ENCODE results near the gene PNPLA2. TPM values are rescaled to one million over a fixed set of nuclear protein-coding genes. Genes with fewer than 3 reads are reported as not detected.

PNPLA2 gene
- total and polyA plus RNA-seq, 2 of the 8 experiments (the other 6 are each of a cell fraction or from before 2014, with no cell fraction given), result 30.9 to 62.1 TPM

- Histone ChIP-seq H2BK15ac (ENCODE audit: low read length) (no peak overlapping the region), H3K79me1 (ENCODE audit: low read depth, low read length) (no peaks in the 10 kb centered on the region), H3K14ac (ENCODE audit: insufficient read length) (no peak overlapping the region), H3K23me2 (ENCODE audit: low read depth, low read length) (no peaks in the 10 kb centered on the region), H3K23ac (ENCODE audit: insufficient read length) (no peak overlapping the region), H4K20me1 (replicated peaks in 1 of 2; ENCODE audit: control insufficient read depth in 1 of 2, insufficient read depth in 2 of 2, low read length in 2 of 2) (peaks cover 13 to 34% of the 10 kb centered on the region in 2 experiments), H3K4me2 (ENCODE audit: insufficient read depth in 1 of 2, low read depth in 2 of 2, low read length in 2 of 2) (no peak overlapping the region), H4K8ac (ENCODE audit: extremely low read depth, insufficient read depth, low read length) (no peak overlapping the region), H3K79me2 (ENCODE audit: control insufficient read depth in 1 of 2, insufficient read depth in 2 of 2, low read length in 2 of 2) (no peaks in the 10 kb centered on the region), H3K9ac (replicated peaks in 1 of 4; ENCODE audit: extremely low read depth in 1 of 4, low read depth in 3 of 4, low read length in 3 of 4) (no peak overlapping the region), H3K18ac (ENCODE audit: extremely low read depth, low read length) (no peak overlapping the region), H2BK5ac (ENCODE audit: low read depth, low read length) (no peak overlapping the region), H4K91ac (replicated peaks; ENCODE audit: insufficient read length, low read length) (no peak overlapping the region), H2AK5ac (ENCODE audit: low read depth, low read length) (no peak overlapping the region), H2BK12ac (ENCODE audit: low read depth, low read length) (no peak overlapping the region; the same call in 1 of the 2 replicates), H3K4ac (replicated peaks; ENCODE audit: insufficient read length, low read depth, low read length) (no peak overlapping the region), H3K56ac (replicated peaks; ENCODE audit: insufficient read length, low read depth, low read length) (no peak overlapping the region), H2AFZ (ENCODE audit: low read length) (no peak overlapping the region), H3K27ac (ENCODE audit: low read depth, low read length) (no peak overlapping the region), H2BK20ac (ENCODE audit: low read length) (no peak overlapping the region), H3K36me3 (ENCODE audit: control insufficient read depth in 2 of 4, insufficient read depth in 4 of 4, low read length in 3 of 4) (peaks cover 0 to 4% (median 0%) of the 10 kb centered on the region in 4 experiments; a peak in 3 of 8 replicates), H2BK120ac (replicated peaks; ENCODE audit: low read depth, low read length) (no peak overlapping the region), H3K4me1 (replicated peaks in 1 of 4; ENCODE audit: control insufficient read depth in 3 of 4, insufficient read depth in 4 of 4, low read length in 3 of 4) (peaks cover 0 to 16% (median 9%) of the 10 kb centered on the region in 4 experiments; a peak in 5 of 7 replicates), H3K9me3 (ENCODE audit: insufficient read depth in 2 of 2, low read depth in 1 of 2, low read length in 1 of 2) (no peaks in the 10 kb centered on the region), H3K27me3 (replicated peaks in 1 of 4; ENCODE audit: control insufficient read depth in 3 of 4, extremely low read depth in 1 of 4, insufficient read depth in 3 of 4, low read length in 3 of 4) (no peaks in the 10 kb centered on the region), H4K5ac (ENCODE audit: insufficient read length, low read depth, low read length) (no peak overlapping the region), H3K4me3 (ENCODE audit: extremely low read depth in 1 of 4, insufficient read depth in 2 of 4, low read depth in 3 of 4, low read length in 4 of 4) (no peak overlapping the region)
- POLR2A ChIA-PET (ENCODE audit: partially characterized antibody), result interaction anchor here (1.7 to 4.8 kb wide), 2 partner anchors 9 to 13 kb away, joined by 5 to 24 read pairs; no protein-coding TSS in a partner anchor
- CTCF ChIA-PET (ENCODE audit: partially characterized antibody), result interaction anchor here (1.1 to 6.3 kb wide), 8 partner anchors 8 to 181 kb away, joined by 3 to 35 read pairs (median 6); no protein-coding TSS in a partner anchor
- DNase-seq (ENCODE audit: low read depth in 1 of 2, low spot score in 2 of 2) (no peak), FAIRE-seq (no peak)
- WGBS, 2 experiments (ENCODE audit: extremely low coverage in 1 of 2, insufficient coverage in 1 of 2, insufficient read length in 1 of 2, insufficient replicate concordance in 2 of 2, low coverage in 1 of 2, low lambda C conversion rate in 2 of 2, missing lambda C conversion rate in 1 of 2), result 89% methylated on average over 12 of the region's 12 CpGs; no CpG with 5 or more reads in 1 of the 2 experiments
- no peak for TF ChIP-seq ZNF274 (IDR thresholded peaks at IDR 0.05; ENCODE audit: borderline replicate concordance, extremely low read depth, low read length)
- TF ChIP-seq POU5F1 (IDR thresholded peaks at IDR 0.05; ENCODE audit: low read depth, low read length), result no peak
- TF ChIP-seq HDAC6 (IDR thresholded peaks at IDR 0.05; ENCODE audit: low read depth, low read length), result no peak
- no peak; the same call in 1 of the 2 replicates for TF ChIP-seq POLR2AphosphoS5 (IDR thresholded peaks at IDR 0.05; ENCODE audit: low read depth, low read length)
- TF ChIP-seq SP4 (IDR thresholded peaks at IDR 0.05; ENCODE audit: low read length), result no peak
- no peak for TF ChIP-seq EZH2 (IDR thresholded peaks at IDR 0.05; ENCODE audit: low read depth, low read length, severe bottlenecking)
- TF ChIP-seq SP2 (IDR thresholded peaks at IDR 0.05; ENCODE audit: low read length), result no peak
- TF ChIP-seq EP300 (IDR thresholded peaks at IDR 0.05; ENCODE audit: borderline replicate concordance in 1 of 2, low read depth in 2 of 2, low read length in 2 of 2), result no peak
- TF ChIP-seq POLR2A (IDR thresholded peaks at IDR 0.05; ENCODE audit: control extremely low read depth in 1 of 2, low read depth in 2 of 2, low read length in 2 of 2), result no peak
- no peak for TF ChIP-seq SAP30 (IDR thresholded peaks at IDR 0.05; ENCODE audit: insufficient read depth, insufficient replicate concordance, low read length)
- TF ChIP-seq CTBP2 (IDR thresholded peaks at IDR 0.05; ENCODE audit: borderline replicate concordance, insufficient read depth, insufficient read length, low read length), result no peak
- TF ChIP-seq TEAD4 (IDR thresholded peaks at IDR 0.05; ENCODE audit: low read depth, low read length), result no peak
- no peak for TF ChIP-seq JUND (IDR thresholded peaks at IDR 0.05; ENCODE audit: low read length)
- no peak for TF ChIP-seq BCL11A (IDR thresholded peaks at IDR 0.05; ENCODE audit: low read depth in 2 of 2, low read length in 2 of 2)
- no peak for TF ChIP-seq TBP (IDR thresholded peaks at IDR 0.05; ENCODE audit: low read depth, low read length)
Observed at GRCh38 chr11:868802-869201, 50.1 kb downstream of the PNPLA2 start.

Data from H1 (cell line).